HPDE6-E6E7 (cell line): Measurements from ENCODE around the gene CENPF.
"Not testable (repeated sequence)": the region's sequence is repeated elsewhere in the genome, so short reads cannot be mapped to it uniquely, and the experiment has no call there.

Experiments used
- DNase-seq: peaks from one replicate; pipeline ENCODE4 v3.0.0; 2011; ENCODE audit warnings: missing footprints; ENCODE audit errors: extremely low spot score

The CENPF gene, protein sequence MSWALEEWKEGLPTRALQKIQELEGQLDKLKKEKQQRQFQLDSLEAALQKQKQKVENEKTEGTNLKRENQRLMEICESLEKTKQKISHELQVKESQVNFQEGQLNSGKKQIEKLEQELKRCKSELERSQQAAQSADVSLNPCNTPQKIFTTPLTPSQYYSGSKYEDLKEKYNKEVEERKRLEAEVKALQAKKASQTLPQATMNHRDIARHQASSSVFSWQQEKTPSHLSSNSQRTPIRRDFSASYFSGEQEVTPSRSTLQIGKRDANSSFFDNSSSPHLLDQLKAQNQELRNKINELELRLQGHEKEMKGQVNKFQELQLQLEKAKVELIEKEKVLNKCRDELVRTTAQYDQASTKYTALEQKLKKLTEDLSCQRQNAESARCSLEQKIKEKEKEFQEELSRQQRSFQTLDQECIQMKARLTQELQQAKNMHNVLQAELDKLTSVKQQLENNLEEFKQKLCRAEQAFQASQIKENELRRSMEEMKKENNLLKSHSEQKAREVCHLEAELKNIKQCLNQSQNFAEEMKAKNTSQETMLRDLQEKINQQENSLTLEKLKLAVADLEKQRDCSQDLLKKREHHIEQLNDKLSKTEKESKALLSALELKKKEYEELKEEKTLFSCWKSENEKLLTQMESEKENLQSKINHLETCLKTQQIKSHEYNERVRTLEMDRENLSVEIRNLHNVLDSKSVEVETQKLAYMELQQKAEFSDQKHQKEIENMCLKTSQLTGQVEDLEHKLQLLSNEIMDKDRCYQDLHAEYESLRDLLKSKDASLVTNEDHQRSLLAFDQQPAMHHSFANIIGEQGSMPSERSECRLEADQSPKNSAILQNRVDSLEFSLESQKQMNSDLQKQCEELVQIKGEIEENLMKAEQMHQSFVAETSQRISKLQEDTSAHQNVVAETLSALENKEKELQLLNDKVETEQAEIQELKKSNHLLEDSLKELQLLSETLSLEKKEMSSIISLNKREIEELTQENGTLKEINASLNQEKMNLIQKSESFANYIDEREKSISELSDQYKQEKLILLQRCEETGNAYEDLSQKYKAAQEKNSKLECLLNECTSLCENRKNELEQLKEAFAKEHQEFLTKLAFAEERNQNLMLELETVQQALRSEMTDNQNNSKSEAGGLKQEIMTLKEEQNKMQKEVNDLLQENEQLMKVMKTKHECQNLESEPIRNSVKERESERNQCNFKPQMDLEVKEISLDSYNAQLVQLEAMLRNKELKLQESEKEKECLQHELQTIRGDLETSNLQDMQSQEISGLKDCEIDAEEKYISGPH (N-terminal part only)

DNA sequence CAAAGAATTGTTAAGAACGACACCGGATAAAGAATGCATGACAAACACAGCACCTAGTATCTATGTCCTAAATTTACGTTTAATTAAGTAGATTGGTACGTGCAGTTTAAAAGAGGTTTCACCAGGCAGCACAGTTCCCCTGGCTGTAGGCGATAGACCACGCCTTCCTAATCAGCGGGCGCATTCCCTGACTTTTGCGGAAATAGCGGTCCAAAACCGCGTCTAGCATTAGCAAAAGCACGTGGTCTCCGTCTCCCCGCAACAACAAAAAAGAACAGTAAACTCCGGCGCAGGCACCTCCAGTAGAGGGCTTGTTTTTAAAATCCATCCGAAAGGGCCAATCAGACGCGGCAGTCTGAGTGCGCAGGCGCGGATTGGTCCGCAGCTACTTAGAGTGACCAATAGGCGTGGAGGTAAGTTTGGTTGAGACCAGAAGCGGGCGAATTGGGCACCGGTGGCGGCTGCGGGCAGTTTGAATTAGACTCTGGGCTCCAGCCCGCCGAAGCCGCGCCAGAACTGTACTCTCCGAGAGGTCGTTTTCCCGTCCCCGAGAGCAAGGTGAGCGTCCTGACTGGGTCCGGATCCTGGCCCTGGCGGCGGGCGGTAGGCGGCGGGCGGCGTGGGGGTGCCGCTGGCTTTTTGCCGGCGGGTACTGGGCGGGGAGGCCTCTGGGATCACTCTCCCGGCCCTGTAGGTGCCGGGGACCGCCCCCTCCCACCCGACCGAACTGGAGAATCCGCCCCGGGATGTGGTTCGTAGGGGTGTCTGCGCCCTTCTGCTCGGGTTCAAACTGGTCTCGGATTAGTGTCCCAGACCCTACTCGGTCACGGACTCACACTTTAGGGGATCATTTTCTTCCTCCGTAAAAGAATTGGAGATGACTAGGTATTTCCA, at the start of gene CENPF:
TSS of gene CENPF (plus strand) at position 432 of the 894 bp plus-strand sequence. CDS start 10,560 bp downstream, outside the sequence.
- peak; percentile 99 for DNase-seq

DNA sequence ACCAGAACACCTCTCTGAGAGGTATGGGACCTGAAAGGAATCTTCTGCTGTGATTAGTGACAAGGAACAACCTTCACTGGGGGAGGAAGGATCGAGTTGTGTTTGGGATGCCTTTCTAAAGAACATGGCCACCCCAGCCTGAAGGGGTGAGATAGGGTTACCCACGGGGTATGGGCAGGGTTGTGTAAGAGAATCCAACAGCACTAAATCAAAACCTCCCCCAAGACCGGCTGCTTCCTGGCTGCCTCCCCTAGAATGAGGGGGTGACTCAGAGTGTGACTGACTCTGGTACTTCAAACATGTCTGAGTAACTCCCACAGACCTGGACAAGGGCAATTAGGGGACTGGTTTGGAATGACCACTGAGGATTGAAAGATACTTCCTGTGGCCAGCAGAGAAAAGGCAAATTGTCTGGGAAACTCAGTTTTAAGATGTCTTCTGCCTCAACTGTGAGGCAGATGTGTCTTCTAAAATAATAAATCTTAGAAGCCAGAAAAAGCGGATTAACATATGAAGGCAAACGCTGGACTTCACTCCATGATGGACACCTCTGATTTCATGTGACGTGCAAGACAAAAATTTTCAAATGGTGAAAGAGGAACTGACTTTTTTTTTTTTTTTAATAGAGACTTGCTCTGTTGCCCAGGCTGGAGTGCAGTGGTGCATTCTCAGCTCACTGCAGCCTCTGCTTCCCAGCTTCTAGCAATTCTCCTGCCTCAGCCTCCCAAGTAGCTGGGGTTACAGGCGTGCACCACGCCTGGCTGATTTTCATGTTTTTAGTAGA, 44.9 kb upstream of the CENPF start:
- DNase-seq, result no peak

DNA sequence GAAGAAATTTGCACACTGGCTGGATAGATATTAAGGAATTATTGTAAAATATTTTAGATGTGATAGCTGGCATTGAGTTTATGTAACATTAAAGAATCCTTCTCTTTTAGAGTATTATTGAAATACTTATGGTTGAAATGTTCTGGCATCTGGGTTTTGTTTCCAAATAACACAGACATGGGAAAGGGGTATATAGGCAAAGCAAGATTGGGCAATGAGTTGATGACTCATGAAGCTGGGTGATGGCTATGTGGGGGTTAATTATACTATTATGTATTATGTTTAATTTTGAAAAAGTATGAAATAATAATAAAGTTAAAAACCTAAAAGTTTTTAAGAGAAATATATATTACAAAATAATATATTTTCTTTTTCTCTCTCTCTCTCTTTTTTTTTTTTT, 39.1 kb upstream of the CENPF start:
- DNase-seq, result no peak

DNA sequence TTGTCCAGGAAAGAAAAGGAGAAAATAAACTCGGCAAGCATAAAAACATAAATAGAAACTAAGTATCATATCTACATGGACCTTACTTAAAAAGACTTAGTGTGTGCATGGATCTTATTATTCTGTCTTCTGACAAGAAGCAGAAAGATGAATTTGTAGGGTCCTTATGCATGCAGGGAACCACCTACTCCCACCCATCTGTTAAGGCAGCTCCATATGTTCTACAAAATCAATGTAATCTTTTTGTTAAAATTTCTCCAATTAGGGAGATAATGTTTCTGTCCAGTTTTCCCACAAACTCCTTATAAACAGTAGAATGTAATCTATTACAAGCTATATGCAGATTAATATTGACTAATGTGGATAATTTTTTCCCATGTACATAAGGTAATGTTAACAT, 37.7 kb upstream of the CENPF start:
- no peak for DNase-seq

DNA sequence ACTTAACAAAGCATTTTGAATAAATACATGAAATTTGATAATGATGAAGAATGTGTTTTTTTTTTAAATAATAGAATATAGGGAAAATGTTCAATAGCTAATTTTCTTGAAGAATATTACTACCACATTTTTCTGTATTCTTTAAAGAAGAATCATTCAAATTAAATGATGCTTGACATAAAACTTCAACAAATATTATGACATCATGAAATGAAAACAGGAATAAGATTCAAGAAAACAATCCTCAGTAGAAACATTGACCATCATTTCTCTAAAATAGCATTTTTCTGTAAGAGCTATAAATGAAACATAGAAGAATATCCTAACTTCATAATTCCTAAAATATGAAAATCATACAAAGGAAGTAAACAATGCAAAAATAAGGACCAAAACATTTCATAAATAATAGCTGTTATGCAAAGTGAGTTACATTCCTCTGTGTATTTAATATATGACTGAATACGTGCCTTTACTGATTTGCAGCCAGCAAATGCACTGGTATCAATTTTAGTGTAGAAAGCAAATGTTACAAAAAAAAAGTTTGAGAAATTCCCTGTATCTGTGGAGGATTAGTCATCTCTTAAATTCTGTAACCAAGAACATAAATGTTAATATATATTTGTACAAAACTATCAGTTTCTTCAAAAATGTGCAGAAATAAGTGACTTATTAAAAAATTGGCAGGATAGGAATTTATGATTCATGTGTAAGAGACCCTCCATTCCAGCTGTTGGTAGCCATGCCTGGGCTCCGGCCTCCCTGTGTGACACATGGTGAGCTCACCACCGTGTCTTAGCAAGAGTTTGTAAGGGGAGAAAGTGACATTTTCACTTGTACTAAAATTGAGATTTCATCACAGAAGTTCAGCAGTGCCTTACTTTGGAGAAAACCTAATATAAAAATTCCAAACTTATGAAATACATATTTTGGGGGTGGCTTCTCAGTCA, 36.6 kb upstream of the CENPF start:
- no peak for DNase-seq

DNA sequence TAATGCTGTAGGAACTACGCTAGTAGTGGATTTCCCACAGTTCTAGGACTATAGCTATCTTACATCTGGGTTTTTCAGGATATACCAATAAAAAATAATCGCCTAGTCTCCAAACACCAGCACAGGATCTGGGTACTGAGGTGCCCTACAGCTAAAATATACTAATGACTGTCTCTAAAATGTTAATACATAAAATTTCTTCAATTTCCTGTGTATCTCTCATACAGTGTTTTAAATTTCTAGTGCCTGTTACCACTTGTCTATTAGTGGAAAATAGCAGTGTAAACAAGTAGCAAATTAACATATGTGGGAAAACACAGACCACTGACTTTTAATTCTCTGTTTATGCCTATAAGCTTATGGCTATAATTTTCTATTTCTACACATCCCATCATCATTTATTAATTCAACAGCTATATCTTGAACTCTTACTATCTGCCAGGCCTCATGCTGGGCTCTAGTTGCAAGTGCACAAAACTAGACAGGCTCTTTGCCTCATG, 35.5 kb upstream of the CENPF start:
- DNase-seq, result no peak

DNA sequence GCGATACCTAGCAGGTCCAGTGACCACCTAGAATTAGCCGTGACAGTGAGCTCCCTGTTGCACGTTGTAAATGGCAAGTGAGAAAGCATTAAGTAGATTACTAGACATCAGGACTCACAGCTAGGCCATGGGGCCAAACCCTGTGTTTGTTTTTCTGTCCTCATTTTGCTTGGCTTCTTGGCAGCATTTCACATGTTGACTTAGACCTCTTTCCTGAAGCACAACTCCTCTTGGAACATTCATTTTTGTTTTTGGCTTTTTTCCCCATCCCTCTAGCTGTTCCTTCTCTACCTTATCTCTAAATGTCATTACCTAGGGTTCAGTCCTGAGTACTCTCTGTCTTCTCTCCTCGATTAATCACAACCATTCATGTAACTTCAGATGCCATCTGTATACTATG, 34.7 kb upstream of the CENPF start:
- no peak for DNase-seq

DNA sequence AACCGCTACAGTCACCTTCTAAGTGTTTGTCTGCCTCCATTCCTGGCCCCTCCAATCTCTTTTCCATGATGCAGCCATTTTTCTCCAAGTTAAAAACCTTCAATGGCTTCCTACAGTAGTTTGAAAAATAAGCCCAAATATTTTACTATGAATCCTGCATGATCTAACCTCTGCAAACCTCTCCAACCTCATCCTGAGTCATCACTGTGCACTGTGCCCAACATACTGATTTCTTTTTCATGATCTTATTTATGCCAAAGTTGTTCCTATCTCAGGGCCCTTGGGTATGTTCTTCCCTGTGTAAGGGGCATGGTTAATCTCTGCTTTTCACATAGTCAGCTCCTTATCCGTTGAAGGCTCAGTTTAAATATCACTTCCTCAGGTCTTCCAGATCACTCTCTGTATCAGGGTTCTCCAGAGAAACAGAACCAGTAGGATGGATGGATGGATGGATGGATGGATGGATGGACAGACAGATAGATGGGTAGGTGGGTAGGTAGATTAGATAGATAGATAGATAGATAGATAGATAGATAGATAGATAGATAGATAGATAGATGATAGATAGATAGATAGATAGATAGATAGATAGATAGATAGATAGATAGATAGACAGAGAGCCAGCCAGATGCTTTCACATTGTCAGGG, 33.5 kb upstream of the CENPF start:
- no peak for DNase-seq

DNA sequence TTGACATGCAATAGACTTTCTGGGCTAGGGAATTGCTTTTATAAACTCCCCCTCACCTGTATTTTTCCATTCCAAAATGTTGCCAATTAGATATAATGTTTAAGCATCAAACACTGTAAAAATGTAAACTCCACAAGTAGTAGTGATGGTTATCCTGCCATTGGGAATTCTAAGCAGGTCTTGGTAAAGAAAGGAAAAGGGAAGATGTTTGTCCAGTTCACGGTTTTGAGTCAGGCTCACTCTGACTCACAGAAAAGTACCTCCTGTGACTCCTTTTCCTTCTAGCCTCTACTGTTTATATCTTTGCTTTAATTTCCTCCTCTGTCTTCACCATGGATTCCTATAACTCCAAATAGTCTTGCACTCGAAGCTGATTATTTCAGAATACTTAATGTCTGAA, 32.6 kb upstream of the CENPF start:
- DNase-seq, result no peak

DNA sequence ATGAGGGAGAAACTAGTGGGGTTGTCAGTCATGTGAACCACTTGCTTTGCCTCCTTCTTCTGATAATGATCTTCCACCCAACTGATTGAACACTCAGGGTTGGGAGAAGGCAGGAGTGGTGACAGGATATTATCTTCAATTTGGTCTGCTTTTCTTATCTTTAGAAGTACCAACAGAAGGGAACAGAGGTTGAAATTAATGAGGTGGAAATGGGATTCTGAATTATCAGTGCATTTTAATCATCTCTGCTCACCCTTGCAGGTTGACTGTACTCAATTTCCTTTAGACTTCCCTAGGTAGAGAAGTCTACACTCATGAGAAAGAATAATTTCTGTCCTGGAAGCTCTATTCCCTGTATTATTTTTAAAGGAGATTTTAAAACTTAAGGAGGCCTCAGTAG, 31.7 kb upstream of the CENPF start:
- no peak for DNase-seq

DNA sequence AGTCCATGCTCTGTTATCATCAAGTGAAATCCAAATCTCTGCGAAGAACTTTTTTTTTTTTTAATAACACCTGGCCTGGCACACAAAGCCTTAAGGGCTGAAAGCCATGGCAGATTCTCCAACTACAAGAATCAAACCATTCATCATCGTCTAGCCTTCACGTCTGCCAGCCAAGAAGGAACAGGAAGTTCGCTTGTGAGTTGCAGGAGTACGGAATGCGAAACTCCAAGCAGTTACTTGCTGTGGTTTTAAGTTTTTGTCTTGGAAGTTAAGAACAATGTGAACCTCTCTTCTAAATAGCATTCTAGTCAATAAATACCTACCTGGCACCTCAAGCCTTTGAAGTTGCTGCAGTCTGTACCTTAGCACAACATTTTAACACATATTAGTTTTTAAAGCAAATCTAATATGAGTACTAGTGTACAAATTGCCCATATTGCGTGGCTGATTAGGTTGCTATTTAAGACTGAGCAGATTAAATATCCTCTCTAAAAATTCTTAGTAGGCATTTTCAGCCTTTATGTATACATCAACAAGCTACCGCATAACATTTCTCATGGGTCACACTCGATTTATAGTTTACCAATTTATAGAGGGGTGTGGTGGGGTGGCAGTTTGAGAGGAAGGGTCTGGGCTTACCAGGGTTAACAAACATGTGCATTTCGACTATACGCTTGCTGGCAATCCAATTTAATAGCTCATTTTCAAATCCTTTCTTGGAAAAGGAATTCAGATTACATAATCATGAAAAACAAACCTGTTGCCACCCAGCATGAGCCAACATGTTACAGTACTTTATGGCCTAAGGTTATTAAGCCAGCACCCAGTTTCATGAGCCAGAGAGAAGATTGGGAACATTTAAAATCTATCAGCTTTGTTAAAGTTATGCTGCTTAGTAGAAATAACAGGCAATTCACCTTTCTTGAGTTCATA, 29.3 kb upstream of the CENPF start:
- DNase-seq, result no peak

DNA sequence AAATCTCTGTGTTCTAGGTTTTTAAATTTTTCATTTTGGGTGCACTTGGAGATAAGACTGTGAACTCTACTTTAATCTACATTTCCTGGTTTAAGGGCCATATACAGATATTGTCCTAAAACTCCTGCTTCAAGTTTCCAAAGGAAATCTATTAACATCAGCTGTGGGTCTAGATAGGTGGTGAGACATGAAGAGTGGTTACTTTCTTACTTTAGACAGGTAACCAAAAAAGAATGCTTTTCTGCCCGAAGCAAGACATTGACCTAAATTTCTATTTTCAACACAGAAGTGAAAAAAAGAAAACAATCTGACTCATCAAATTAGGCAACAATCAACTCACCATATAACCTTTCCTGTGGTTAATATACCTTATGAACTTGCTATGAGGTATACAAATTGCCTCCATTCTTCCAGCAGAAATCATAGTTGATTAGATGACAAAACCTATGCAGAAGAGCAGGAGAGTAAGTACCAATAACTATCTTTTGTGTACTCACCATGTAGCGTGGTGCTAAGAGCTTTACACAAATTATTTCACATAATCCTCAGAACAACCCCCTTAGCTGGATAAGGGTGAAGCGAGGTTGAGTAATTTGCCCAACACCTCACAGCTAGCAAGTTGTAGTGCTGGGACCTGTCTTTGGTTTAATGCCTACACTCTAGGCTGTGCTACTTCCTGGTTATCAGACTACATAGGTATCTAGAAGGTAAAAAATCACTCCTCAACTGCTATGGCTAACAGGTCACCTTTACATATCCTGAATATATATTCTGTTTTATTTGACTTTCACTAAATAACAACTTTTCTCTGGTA, 28.2 kb upstream of the CENPF start:
- no peak for DNase-seq

DNA sequence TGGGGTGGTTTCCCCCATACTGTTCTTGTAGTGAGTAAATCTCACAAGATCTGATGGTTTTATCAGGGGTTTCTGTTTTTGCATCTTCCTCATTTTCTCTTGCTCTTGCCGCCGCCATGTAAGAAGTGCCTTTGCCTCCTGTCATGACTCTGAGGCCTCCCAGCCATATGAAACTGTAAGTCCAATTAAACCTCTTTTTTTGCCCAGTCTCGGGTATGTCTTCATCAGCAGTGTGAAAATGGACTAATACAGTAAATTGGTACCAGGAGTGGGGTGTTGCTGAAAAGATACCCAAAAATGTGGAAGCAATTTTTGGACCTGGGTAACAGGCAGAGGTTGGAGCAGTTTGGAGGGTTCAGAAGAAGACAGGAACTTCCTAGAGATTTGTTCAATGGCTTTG, 26.9 kb upstream of the CENPF start:
- DNase-seq, result not testable (repeated sequence)

DNA sequence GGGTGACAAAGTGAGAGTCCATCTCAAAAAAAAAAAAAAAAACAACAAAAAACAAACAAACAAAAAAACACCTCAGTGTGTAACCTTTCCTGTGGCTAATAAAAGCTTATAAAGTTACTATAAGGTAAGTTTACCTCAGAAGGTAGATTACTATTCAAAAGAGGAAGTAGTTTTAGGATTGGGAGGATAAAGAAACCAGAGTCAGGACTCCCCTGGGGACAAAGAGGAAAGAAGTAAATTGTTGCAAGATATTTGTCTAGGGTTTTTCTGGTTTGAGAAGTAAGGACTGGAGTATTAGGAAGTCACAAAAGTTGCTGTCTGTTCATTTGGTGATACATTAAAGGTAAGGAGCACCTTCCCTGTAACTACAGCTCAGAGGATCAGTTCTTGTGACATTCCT, 23.8 kb upstream of the CENPF start:
- no peak for DNase-seq

DNA sequence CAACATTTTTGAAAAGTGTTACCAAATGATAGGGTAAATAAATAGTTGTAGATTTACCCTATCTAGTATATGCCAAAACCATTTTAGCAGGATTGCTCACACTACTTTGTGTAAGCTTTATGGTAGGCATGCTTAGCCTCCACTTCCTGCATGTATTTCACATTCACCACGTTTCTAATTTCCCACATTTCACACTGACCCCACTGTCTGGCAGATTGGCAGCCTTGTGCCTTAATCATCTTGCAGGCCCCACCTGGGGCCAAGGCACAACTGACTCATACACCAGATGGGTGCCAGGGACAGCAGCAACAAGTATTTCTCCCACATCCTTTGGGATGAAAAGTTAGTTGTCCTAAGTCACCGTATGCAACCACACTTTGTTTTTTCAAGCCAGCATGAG, 21.2 kb upstream of the CENPF start:
- peak; percentile 67 for DNase-seq

DNA sequence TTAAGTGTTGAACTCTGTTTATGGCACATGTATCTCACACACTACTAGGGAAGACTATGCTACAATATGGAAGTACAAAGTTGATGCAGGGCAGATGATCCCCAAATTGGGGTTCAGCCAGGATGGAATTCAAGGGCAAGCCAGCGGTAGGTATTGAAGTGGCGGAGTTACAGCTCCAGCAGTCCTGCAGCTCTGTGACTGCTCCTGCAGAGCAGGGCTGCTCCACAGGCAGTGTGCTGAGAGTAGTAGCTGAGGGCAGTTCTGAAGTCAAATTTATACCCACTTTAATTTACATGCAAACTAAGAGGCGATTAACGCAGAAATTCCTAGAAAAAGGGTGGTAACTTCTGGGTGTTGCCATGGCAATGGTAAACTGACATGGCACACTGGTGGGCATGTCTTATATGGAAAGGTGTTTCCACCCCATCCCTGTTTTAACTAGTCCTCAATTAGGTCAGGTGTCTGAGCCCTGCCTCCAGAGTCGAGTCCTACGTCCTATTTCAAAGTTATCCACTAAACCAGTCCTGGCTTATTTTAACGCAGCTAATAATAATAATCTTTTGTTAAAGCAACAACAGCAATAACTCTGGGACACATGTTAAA, 20.6 kb upstream of the CENPF start:
- DNase-seq, result no peak
